ENCODE data around the gene JARID2. TPM values are rescaled to one million over a fixed set of nuclear protein-coding genes. Genes with fewer than 3 reads are reported as not detected.
A peak's percentile ranks its signal among the peaks of the same experiment; 100 is the strongest.

JARID2 gene
- total and polyA plus RNA-seq, 9 of the 15 experiments (the other 6 are each of a cell fraction or from before 2014, with no cell fraction given), result 5.0 to 29.0 (median 15.6) TPM

GRCh38 chr6:15244620-15245360 lies 1.1 kb upstream of the JARID2 start (continued):
- TF ChIP-seq HOMEZ (CRISPR knock-in tag; IDR thresholded peaks at IDR 0.05), result peak; percentile 82
- TF ChIP-seq CGGBP1 (CRISPR knock-in tag; IDR thresholded peaks at IDR 0.05), result no peak
- TF ChIP-seq NCOA4 (IDR thresholded peaks at IDR 0.05; ENCODE audit: partially characterized antibody), result no peak
- TF ChIP-seq EP400 (IDR thresholded peaks at IDR 0.05), result no peak
- no peak for TF ChIP-seq MXD1 (CRISPR knock-in tag; IDR thresholded peaks at IDR 0.05; ENCODE audit: borderline replicate concordance, poor library complexity, severe bottlenecking)
- TF ChIP-seq ELK1 (CRISPR knock-in tag; IDR thresholded peaks at IDR 0.05), result no peak
- TF ChIP-seq KDM1A (IDR thresholded peaks at IDR 0.05), result no peak
- TF ChIP-seq HIVEP1 (CRISPR knock-in tag; IDR thresholded peaks at IDR 0.05), result peak; percentile 79
- TF ChIP-seq DLX4 (CRISPR knock-in tag; IDR thresholded peaks at IDR 0.05), result no peak
- no peak for TF ChIP-seq BRD9 (IDR thresholded peaks at IDR 0.05; ENCODE audit: low read depth, partially characterized antibody)
- TF ChIP-seq SPI1 (IDR thresholded peaks at IDR 0.05; ENCODE audit: borderline replicate concordance, low read depth, low read length), result no peak

Measured in K562 (cell line).